LNCaP clone FGC (cell line): ENCODE results near the gene RHBDL1.
A peak's percentile ranks its signal among the peaks of the same experiment; 100 is the strongest.

ENCODE experiments used
- DNase-seq: peaks from one replicate; pipeline ENCODE4 v3.0.0-alpha.2; 2011; ENCODE audit warnings: low read depth
- H3K4me3 ChIP-seq: 2 replicates; pipeline ENCODE4 v1.5.1; 2011; ENCODE audit warnings: mild to moderate bottlenecking, low read depth, low read length, control low read depth
- CTCF ChIP-seq: IDR thresholded peaks from 2 replicates; pipeline ENCODE4 v1.5.1; 2012; ENCODE audit warnings: mild to moderate bottlenecking; ENCODE audit not compliant: control insufficient read depth, insufficient read depth; ENCODE audit errors: extremely low read depth

RHBDL1 gene

GRCh38 chr16:727291-727977 is 52.0 kb downstream of the RHBDL1 start:
- no peak for DNase-seq
- TF ChIP-seq CTCF: no peak
- peak overlapping the region; percentile 88 for H3K4me3 ChIP-seq
